Vagina (tissue), 2 donors: Measurements from ENCODE around the gene ALS2.

ENCODE experiments used
- POLR2A ChIP-seq, 2 donors: fragments of 450-650 bp; IDR thresholded peaks; one replicate each; pipeline ENCODE4 v1.6.1; 2017; ENCODE audit warnings: antibody characterized with exemption in 2 of 2, mild to moderate bottlenecking in 2 of 2, moderate library complexity in 2 of 2
- POLR2AphosphoS5 ChIP-seq, 2 donors: sonication (generic); formaldehyde crosslinking; IDR thresholded peaks; one replicate each; pipeline ENCODE4 v1.9.0; 2017; ENCODE audit warnings: antibody characterized with exemption in 2 of 2, mild to moderate bottlenecking in 2 of 2, low read depth in 1 of 2; ENCODE audit not compliant: insufficient read depth in 1 of 2
- TF ChIP-seq, protein P1 (sequence below), 3 experiments: fragments of 450-650 bp in 2 of 3; fragments of 200-600 bp in 1 of 3; sonication (generic) in 1 of 3; IDR thresholded peaks; one replicate each; pipeline ENCODE4 v1.5.1; 2017 to 2019; ENCODE audit warnings: antibody characterized with exemption in 3 of 3, mild to moderate bottlenecking in 2 of 3, moderate library complexity in 2 of 3

- TF ChIP-seq, protein P1, sequence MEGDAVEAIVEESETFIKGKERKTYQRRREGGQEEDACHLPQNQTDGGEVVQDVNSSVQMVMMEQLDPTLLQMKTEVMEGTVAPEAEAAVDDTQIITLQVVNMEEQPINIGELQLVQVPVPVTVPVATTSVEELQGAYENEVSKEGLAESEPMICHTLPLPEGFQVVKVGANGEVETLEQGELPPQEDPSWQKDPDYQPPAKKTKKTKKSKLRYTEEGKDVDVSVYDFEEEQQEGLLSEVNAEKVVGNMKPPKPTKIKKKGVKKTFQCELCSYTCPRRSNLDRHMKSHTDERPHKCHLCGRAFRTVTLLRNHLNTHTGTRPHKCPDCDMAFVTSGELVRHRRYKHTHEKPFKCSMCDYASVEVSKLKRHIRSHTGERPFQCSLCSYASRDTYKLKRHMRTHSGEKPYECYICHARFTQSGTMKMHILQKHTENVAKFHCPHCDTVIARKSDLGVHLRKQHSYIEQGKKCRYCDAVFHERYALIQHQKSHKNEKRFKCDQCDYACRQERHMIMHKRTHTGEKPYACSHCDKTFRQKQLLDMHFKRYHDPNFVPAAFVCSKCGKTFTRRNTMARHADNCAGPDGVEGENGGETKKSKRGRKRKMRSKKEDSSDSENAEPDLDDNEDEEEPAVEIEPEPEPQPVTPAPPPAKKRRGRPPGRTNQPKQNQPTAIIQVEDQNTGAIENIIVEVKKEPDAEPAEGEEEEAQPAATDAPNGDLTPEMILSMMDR (IDR thresholded peaks at IDR 0.05) = no peak
- no peak for TF ChIP-seq POLR2AphosphoS5 (IDR thresholded peaks at IDR 0.05; ENCODE audit: insufficient read depth in 1 of 2, low read depth in 1 of 2)
- no peak for TF ChIP-seq POLR2A (IDR thresholded peaks at IDR 0.05)
These were observed 46.6 kb downstream of the ALS2 start for GRCh38 chr2:201734111-201734510.
